GM10266 (cell line): ENCODE results near the gene IRF2.

ENCODE experiments used
- DNase-seq: peaks from one replicate; pipeline ENCODE4 v3.0.0; 2012; ENCODE audit errors: extremely low spot score
- CTCF ChIP-seq: IDR thresholded peaks from 2 replicates; pipeline ENCODE4 v1.5.1; 2012; ENCODE audit warnings: mild to moderate bottlenecking, low read depth; ENCODE audit not compliant: control insufficient read depth, insufficient read depth; ENCODE audit errors: missing control alignments

Gene IRF2

GRCh38 chr4:184457535-184458249, 16.7 kb downstream of the IRF2 start:
- TF ChIP-seq CTCF = peak; percentile 8
- peak; percentile 55 for DNase-seq

GRCh38 chr4:184456337-184456736, 18.0 kb downstream of the IRF2 start:
- DNase-seq = no peak
- no peak for TF ChIP-seq CTCF

GRCh38 chr4:184455299-184455698, 19.1 kb downstream of the IRF2 start:
- no peak for TF ChIP-seq CTCF
- DNase-seq = no peak

- DNase-seq = peak; percentile 68
- no peak for TF ChIP-seq CTCF
Measured at GRCh38 chr4:184453365-184454160, 20.8 kb downstream of the IRF2 start.

- TF ChIP-seq CTCF = no peak
- no peak for DNase-seq
Measured at GRCh38 chr4:184452740-184453139, 21.6 kb downstream of the IRF2 start.

GRCh38 chr4:184451726-184452125, 22.6 kb downstream of the IRF2 start:
- no peak for DNase-seq
- TF ChIP-seq CTCF = no peak

- DNase-seq = no peak
- TF ChIP-seq CTCF = no peak
Measured at GRCh38 chr4:184450743-184451535, 23.4 kb downstream of the IRF2 start.
